Kidney glomerular epithelial cell (primary cell): ENCODE measurements around the gene MYOZ2.
A peak's percentile ranks its signal among the peaks of the same experiment; 100 is the strongest.

ENCODE experiments used
- DNase-seq: peaks from one replicate; lab custom pipeline; 2025; lab: John Stamatoyannopoulos, UW

MYOZ2 gene

GRCh38 chr4:119197772-119198212 is 62.2 kb downstream of the MYOZ2 start:
- DNase-seq = no peak

- DNase-seq = no peak
These were observed 69.3 kb downstream of the MYOZ2 start for GRCh38 chr4:119204916-119205315.

GRCh38 chr4:119205690-119206089 is 70.1 kb downstream of the MYOZ2 start:
- no peak for DNase-seq

GRCh38 chr4:119206178-119206577 is 70.5 kb downstream of the MYOZ2 start:
- DNase-seq = no peak

- DNase-seq = no peak
These were observed 71.4 kb downstream of the MYOZ2 start for GRCh38 chr4:119207051-119207450.

GRCh38 chr4:119209077-119209476 is 73.4 kb downstream of the MYOZ2 start:
- peak; percentile 92 for DNase-seq

- DNase-seq = no peak
These were observed 74.0 kb downstream of the MYOZ2 start for GRCh38 chr4:119209586-119209985.

GRCh38 chr4:119210775-119211174 is 75.1 kb downstream of the MYOZ2 start:
- no peak for DNase-seq

GRCh38 chr4:119211867-119212233 is 76.2 kb downstream of the MYOZ2 start:
- DNase-seq = peak; percentile 89

- peak; percentile 99 for DNase-seq
These were observed 76.8 kb downstream of the MYOZ2 start, which contains the start of gene USP53 for GRCh38 chr4:119212234-119212963. USP53 (plus strand) TSS chr4:119212713; CDS start chr4:119239760, 27,047 bp downstream.

GRCh38 chr4:119212964-119213606 is 77.5 kb downstream of the MYOZ2 start:
- DNase-seq = peak; percentile 85

GRCh38 chr4:119218093-119218492 is 82.5 kb downstream of the MYOZ2 start:
- DNase-seq = no peak

GRCh38 chr4:119221412-119221811 is 85.8 kb downstream of the MYOZ2 start:
- DNase-seq = no peak

GRCh38 chr4:119227690-119228089 is 92.1 kb downstream of the MYOZ2 start:
- no peak for DNase-seq

GRCh38 chr4:119228406-119228805 is 92.8 kb downstream of the MYOZ2 start:
- no peak for DNase-seq

- DNase-seq = no peak
These were observed 94.5 kb downstream of the MYOZ2 start for GRCh38 chr4:119229908-119230687.

GRCh38 chr4:119231491-119231890 is 95.9 kb downstream of the MYOZ2 start:
- DNase-seq = no peak

- DNase-seq = no peak
These were observed 96.7 kb downstream of the MYOZ2 start for GRCh38 chr4:119232286-119232685.

GRCh38 chr4:119233191-119233590 is 97.6 kb downstream of the MYOZ2 start:
- no peak for DNase-seq

- peak; percentile 10 for DNase-seq
These were observed 98.1 kb downstream of the MYOZ2 start for GRCh38 chr4:119233750-119234149.

GRCh38 chr4:119237201-119237600 is 101.6 kb downstream of the MYOZ2 start:
- no peak for DNase-seq
